HPDE6-E6E7 (cell line): Measurements from ENCODE around the gene ELP2.
A peak's percentile ranks its signal among the peaks of the same experiment; 100 is the strongest.
"Not testable (repeated sequence)": the region's sequence is repeated elsewhere in the genome, so short reads cannot be mapped to it uniquely, and the experiment has no call there.

ENCODE experiments used
- DNase-seq: peaks from one replicate; pipeline ENCODE4 v3.0.0; 2011; ENCODE audit warnings: missing footprints; ENCODE audit errors: extremely low spot score

Gene ELP2

GRCh38 chr18:36158266-36158867 lies 28.7 kb downstream of the ELP2 start:
- no peak for DNase-seq

GRCh38 chr18:36160959-36161371 lies 31.3 kb downstream of the ELP2 start:
- no peak for DNase-seq

- no peak for DNase-seq
Measured at GRCh38 chr18:36162981-36163380, 33.3 kb downstream of the ELP2 start.

- no peak for DNase-seq
Measured at GRCh38 chr18:36167692-36168218, 38.1 kb downstream of the ELP2 start.

- not testable (repeated sequence) for DNase-seq
Measured at GRCh38 chr18:36168296-36168695, 38.6 kb downstream of the ELP2 start.

- DNase-seq: no peak
Measured at GRCh38 chr18:36169938-36170337, 40.2 kb downstream of the ELP2 start.

- DNase-seq: no peak
Measured at GRCh38 chr18:36175481-36175880, 45.8 kb downstream of the ELP2 start.

- no peak for DNase-seq
Measured at GRCh38 chr18:36176177-36176584, 46.5 kb downstream of the ELP2 start.

GRCh38 chr18:36176711-36177110 lies 47.0 kb downstream of the ELP2 start:
- peak; percentile 22 for DNase-seq

GRCh38 chr18:36177913-36178312 lies 48.2 kb downstream of the ELP2 start:
- DNase-seq: no peak

- DNase-seq: no peak
Measured at GRCh38 chr18:36179562-36180355, 50.1 kb downstream of the ELP2 start.

GRCh38 chr18:36181441-36181840 lies 51.7 kb downstream of the ELP2 start:
- DNase-seq: no peak

GRCh38 chr18:36181898-36182506 lies 52.3 kb downstream of the ELP2 start:
- DNase-seq: no peak

- DNase-seq: no peak
Measured at GRCh38 chr18:36183033-36183432, 53.3 kb downstream of the ELP2 start.

GRCh38 chr18:36183987-36184386 lies 54.3 kb downstream of the ELP2 start:
- no peak for DNase-seq

- no peak for DNase-seq
Measured at GRCh38 chr18:36185157-36185556, 55.5 kb downstream of the ELP2 start.

- DNase-seq: no peak
Measured at GRCh38 chr18:36185901-36186460, 56.3 kb downstream of the ELP2 start.

GRCh38 chr18:36186461-36187192 lies 56.9 kb downstream of the ELP2 start:
- DNase-seq: no peak

GRCh38 chr18:36187193-36187825 lies 57.6 kb downstream of the ELP2 start, which contains the start of gene MOCOS:
Gene MOCOS, plus strand, starts transcription at chr18:36187497. Its CDS starts 43 bp downstream, at chr18:36187540.
- peak; percentile 93 for DNase-seq

GRCh38 chr18:36187826-36188721 lies 58.4 kb downstream of the ELP2 start:
- DNase-seq: peak; percentile 67
